ENCODE data around the gene GAS2L2.
A peak's percentile ranks its signal among the peaks of the same experiment; 100 is the strongest.

GAS2L2 gene

GRCh38 chr17:35752945-35753764, at the start of gene GAS2L2:
TSS of gene GAS2L2 (minus strand) at chr17:35753239. CDS start at chr17:35752850, 389 bp downstream.
- Histone ChIP-seq H3K9ac (ENCODE audit: low read depth in 1 of 2, low read length in 2 of 2) (no peak within 1 kb of the TSS), H3K36me3 (ENCODE audit: control insufficient read depth in 1 of 2, insufficient read depth in 2 of 2, low read length in 2 of 2) (no peaks in the 10 kb centered on the region), H3K4me1 (ENCODE audit: control insufficient read depth in 1 of 2, insufficient read depth in 2 of 2, low read length in 2 of 2) (peaks cover 14 to 16% of the 10 kb centered on the region in 2 donors), H3K27me3 (ENCODE audit: control insufficient read depth in 1 of 2, insufficient read depth in 2 of 2, low read length in 2 of 2) (peaks cover 21 to 31% of the 10 kb centered on the region in 2 donors), H3K27ac (ENCODE audit: low read depth, low read length) (no peak within 1 kb of the TSS), H3K4me3 (ENCODE audit: low read depth in 1 of 2, low read length in 2 of 2) (no peak within 1 kb of the TSS), H3K9me3 (ENCODE audit: control insufficient read depth in 1 of 2, low read length in 2 of 2) (no peaks in the 10 kb centered on the region)

GRCh38 chr17:35801583-35802224, 48.7 kb upstream of the GAS2L2 start:
- Histone ChIP-seq H3K36me3 (ENCODE audit: control insufficient read depth in 1 of 2, insufficient read depth in 2 of 2, low read length in 2 of 2) (no peaks in the 10 kb centered on the region), H3K4me3 (ENCODE audit: low read depth in 1 of 2, low read length in 2 of 2) (no peak overlapping the region), H3K27ac (ENCODE audit: low read depth, low read length) (no peak overlapping the region), H3K27me3 (ENCODE audit: control insufficient read depth in 1 of 2, insufficient read depth in 2 of 2, low read length in 2 of 2) (peaks cover 3 to 6% of the 10 kb centered on the region in 2 donors), H3K4me1 (ENCODE audit: control insufficient read depth in 1 of 2, insufficient read depth in 2 of 2, low read length in 2 of 2) (peaks cover 3 to 8% of the 10 kb centered on the region in 2 donors), H3K9me3 (ENCODE audit: control insufficient read depth in 1 of 2, low read length in 2 of 2) (no peaks in the 10 kb centered on the region), H3K9ac (ENCODE audit: low read depth in 1 of 2, low read length in 2 of 2) (no peak overlapping the region)

GRCh38 chr17:35799942-35800341, 46.9 kb upstream of the GAS2L2 start:
- peaks cover 11 to 13% of the 10 kb centered on the region in 2 donors for H3K4me1 ChIP-seq (ENCODE audit: control insufficient read depth in 1 of 2, insufficient read depth in 2 of 2, low read length in 2 of 2)
- no peak overlapping the region for H3K27ac ChIP-seq (ENCODE audit: low read depth, low read length)
- H3K36me3 ChIP-seq (ENCODE audit: control insufficient read depth in 1 of 2, insufficient read depth in 2 of 2, low read length in 2 of 2), result no peaks in the 10 kb centered on the region
- no peak overlapping the region for H3K4me3 ChIP-seq (ENCODE audit: low read depth in 1 of 2, low read length in 2 of 2)
- H3K9ac ChIP-seq (ENCODE audit: low read depth in 1 of 2, low read length in 2 of 2), result no peak overlapping the region
- peaks cover 6 to 9% of the 10 kb centered on the region in 2 donors for H3K27me3 ChIP-seq (ENCODE audit: control insufficient read depth in 1 of 2, insufficient read depth in 2 of 2, low read length in 2 of 2)
- no peaks in the 10 kb centered on the region for H3K9me3 ChIP-seq (ENCODE audit: control insufficient read depth in 1 of 2, low read length in 2 of 2)

GRCh38 chr17:35797918-35798317, 44.9 kb upstream of the GAS2L2 start:
- Histone ChIP-seq H3K27me3 (ENCODE audit: control insufficient read depth in 1 of 2, insufficient read depth in 2 of 2, low read length in 2 of 2) (peaks cover 15 to 16% of the 10 kb centered on the region in 2 donors), H3K4me3 (ENCODE audit: low read depth in 1 of 2, low read length in 2 of 2) (no peak overlapping the region), H3K27ac (ENCODE audit: low read depth, low read length) (no peak overlapping the region), H3K4me1 (ENCODE audit: control insufficient read depth in 1 of 2, insufficient read depth in 2 of 2, low read length in 2 of 2) (peaks cover 11 to 18% of the 10 kb centered on the region in 2 donors), H3K9me3 (ENCODE audit: control insufficient read depth in 1 of 2, low read length in 2 of 2) (no peaks in the 10 kb centered on the region), H3K9ac (ENCODE audit: low read depth in 1 of 2, low read length in 2 of 2) (no peak overlapping the region), H3K36me3 (ENCODE audit: control insufficient read depth in 1 of 2, insufficient read depth in 2 of 2, low read length in 2 of 2) (no peaks in the 10 kb centered on the region)

- H3K27ac ChIP-seq (ENCODE audit: low read depth, low read length), result no peak overlapping the region
- no peaks in the 10 kb centered on the region for H3K36me3 ChIP-seq (ENCODE audit: control insufficient read depth in 1 of 2, insufficient read depth in 2 of 2, low read length in 2 of 2)
- H3K4me3 ChIP-seq (ENCODE audit: low read depth in 1 of 2, low read length in 2 of 2), result no peak overlapping the region
- no peak overlapping the region for H3K9ac ChIP-seq (ENCODE audit: low read depth in 1 of 2, low read length in 2 of 2)
- H3K4me1 ChIP-seq (ENCODE audit: control insufficient read depth in 1 of 2, insufficient read depth in 2 of 2, low read length in 2 of 2), result peaks cover 11 to 18% of the 10 kb centered on the region in 2 donors
- no peaks in the 10 kb centered on the region for H3K9me3 ChIP-seq (ENCODE audit: control insufficient read depth in 1 of 2, low read length in 2 of 2)
- peaks cover 15 to 16% of the 10 kb centered on the region in 2 donors for H3K27me3 ChIP-seq (ENCODE audit: control insufficient read depth in 1 of 2, insufficient read depth in 2 of 2, low read length in 2 of 2)
Observed at GRCh38 chr17:35797370-35797769, 44.3 kb upstream of the GAS2L2 start.

GRCh38 chr17:35796942-35797341, 43.9 kb upstream of the GAS2L2 start:
- Histone ChIP-seq H3K27ac (ENCODE audit: low read depth, low read length) (no peak overlapping the region), H3K27me3 (ENCODE audit: control insufficient read depth in 1 of 2, insufficient read depth in 2 of 2, low read length in 2 of 2) (peaks cover 15 to 16% of the 10 kb centered on the region in 2 donors), H3K9me3 (ENCODE audit: control insufficient read depth in 1 of 2, low read length in 2 of 2) (no peaks in the 10 kb centered on the region)

GRCh38 chr17:35795871-35796265, 42.8 kb upstream of the GAS2L2 start:
- Histone ChIP-seq H3K27ac (ENCODE audit: low read depth, low read length) (no peak overlapping the region), H3K4me3 (ENCODE audit: low read depth in 1 of 2, low read length in 2 of 2) (peak overlapping the region; percentile 76 to 83), H3K4me1 (ENCODE audit: control insufficient read depth in 1 of 2, insufficient read depth in 2 of 2, low read length in 2 of 2) (peaks cover 8 to 20% of the 10 kb centered on the region in 2 donors), H3K9me3 (ENCODE audit: control insufficient read depth in 1 of 2, low read length in 2 of 2) (no peaks in the 10 kb centered on the region), H3K9ac (ENCODE audit: low read depth in 1 of 2, low read length in 2 of 2) (peak overlapping the region in 1 of 2 donors; percentile 66), H3K27me3 (ENCODE audit: control insufficient read depth in 1 of 2, insufficient read depth in 2 of 2, low read length in 2 of 2) (peaks cover 15 to 16% of the 10 kb centered on the region in 2 donors), H3K36me3 (ENCODE audit: control insufficient read depth in 1 of 2, insufficient read depth in 2 of 2, low read length in 2 of 2) (no peaks in the 10 kb centered on the region)

More at GRCh38 chr17:35796942-35797341, 43.9 kb upstream of the GAS2L2 start:
- Histone ChIP-seq H3K4me3 (ENCODE audit: low read depth in 1 of 2, low read length in 2 of 2) (no peak overlapping the region), H3K36me3 (ENCODE audit: control insufficient read depth in 1 of 2, insufficient read depth in 2 of 2, low read length in 2 of 2) (no peaks in the 10 kb centered on the region), H3K4me1 (ENCODE audit: control insufficient read depth in 1 of 2, insufficient read depth in 2 of 2, low read length in 2 of 2) (peaks cover 11 to 18% of the 10 kb centered on the region in 2 donors), H3K9ac (ENCODE audit: low read depth in 1 of 2, low read length in 2 of 2) (no peak overlapping the region)

GRCh38 chr17:35795007-35795870, 42.2 kb upstream of the GAS2L2 start, which contains the start of gene MMP28:
TSS of gene MMP28 (minus strand) at chr17:35795641. CDS start at chr17:35795377, 264 bp downstream.
- H3K4me1 ChIP-seq (ENCODE audit: control insufficient read depth in 1 of 2, insufficient read depth in 2 of 2, low read length in 2 of 2), result peaks cover 8 to 18% of the 10 kb centered on the region in 2 donors
- no peaks in the 10 kb centered on the region for H3K9me3 ChIP-seq (ENCODE audit: control insufficient read depth in 1 of 2, low read length in 2 of 2)
- peak within 1 kb of the TSS; percentile 54 to 74 for H3K9ac ChIP-seq (ENCODE audit: low read depth in 1 of 2, low read length in 2 of 2)
- no peak within 1 kb of the TSS for H3K27ac ChIP-seq (ENCODE audit: low read depth, low read length)
- H3K27me3 ChIP-seq (ENCODE audit: control insufficient read depth in 1 of 2, insufficient read depth in 2 of 2, low read length in 2 of 2), result peaks cover 15 to 16% of the 10 kb centered on the region in 2 donors
- no peaks in the 10 kb centered on the region for H3K36me3 ChIP-seq (ENCODE audit: control insufficient read depth in 1 of 2, insufficient read depth in 2 of 2, low read length in 2 of 2)
- peak within 1 kb of the TSS; percentile 76 to 83 for H3K4me3 ChIP-seq (ENCODE audit: low read depth in 1 of 2, low read length in 2 of 2)

- Histone ChIP-seq H3K9me3 (ENCODE audit: control insufficient read depth in 1 of 2, low read length in 2 of 2) (no peaks in the 10 kb centered on the region), H3K36me3 (ENCODE audit: control insufficient read depth in 1 of 2, insufficient read depth in 2 of 2, low read length in 2 of 2) (no peaks in the 10 kb centered on the region), H3K27ac (ENCODE audit: low read depth, low read length) (no peak overlapping the region), H3K27me3 (ENCODE audit: control insufficient read depth in 1 of 2, insufficient read depth in 2 of 2, low read length in 2 of 2) (peaks cover 15 to 16% of the 10 kb centered on the region in 2 donors), H3K4me3 (ENCODE audit: low read depth in 1 of 2, low read length in 2 of 2) (no peak overlapping the region), H3K4me1 (ENCODE audit: control insufficient read depth in 1 of 2, insufficient read depth in 2 of 2, low read length in 2 of 2) (peaks cover 17 to 22% of the 10 kb centered on the region in 2 donors), H3K9ac (ENCODE audit: low read depth in 1 of 2, low read length in 2 of 2) (no peak overlapping the region)
Observed at GRCh38 chr17:35793257-35793656, 40.2 kb upstream of the GAS2L2 start.

Data from duodenal mucosa (tissue), 2 donors.